Loucy (cell line): ENCODE measurements around the gene SH3BGRL.

Experiments
- H2AFZ ChIP-seq: fragments of 200-600 bp; sonication (generic); 2 replicates; pipeline ENCODE4 v1.6.0; 2016; ENCODE audit warnings: antibody characterized with exemption, mild to moderate bottlenecking, low read length, moderate library complexity
- H3F3A ChIP-seq: fragments of 200-600 bp; 2 replicates; pipeline ENCODE4 v1.6.0; 2016; ENCODE audit warnings: antibody characterized with exemption, low read depth, mild to moderate bottlenecking
- H3K27me3 ChIP-seq: fragments of 200-600 bp; sonication (generic); 2 replicates; pipeline ENCODE4 v1.6.1; 2014; ENCODE audit warnings: low read length, mild to moderate bottlenecking; ENCODE audit not compliant: insufficient read depth, poor library complexity, severe bottlenecking
- H3K36me3 ChIP-seq: fragments of 200-600 bp; sonication (generic); 2 replicates; pipeline ENCODE4 v1.6.1; 2016; ENCODE audit warnings: low read length; ENCODE audit not compliant: insufficient read depth
- H3K4me1 ChIP-seq: fragments of 200-600 bp; sonication (generic); 2 replicates; pipeline ENCODE4 v1.5.1; 2014; ENCODE audit warnings: low read length, mild to moderate bottlenecking; ENCODE audit not compliant: insufficient read depth, poor library complexity, severe bottlenecking
- H3K4me2 ChIP-seq: fragments of 200-600 bp; sonication (generic); 2 replicates; pipeline ENCODE4 v1.6.0; 2014; ENCODE audit warnings: antibody characterized with exemption, low read length, low read depth, mild to moderate bottlenecking; ENCODE audit not compliant: poor library complexity, severe bottlenecking
- H3K4me3 ChIP-seq: fragments of 200-600 bp; sonication (generic); 2 replicates; pipeline ENCODE4 v1.5.1; 2014; ENCODE audit warnings: low read length, mild to moderate bottlenecking, mixed read lengths; ENCODE audit not compliant: poor library complexity, severe bottlenecking
- H3K79me2 ChIP-seq: fragments of 200-600 bp; sonication (generic); 2 replicates; pipeline ENCODE4 v1.6.1; 2014; ENCODE audit warnings: low read length; ENCODE audit not compliant: insufficient read depth
- H3K9ac ChIP-seq: fragments of 200-600 bp; sonication (generic); 2 replicates; pipeline ENCODE4 v1.6.0; 2014; ENCODE audit warnings: mild to moderate bottlenecking, low read depth, low read length, moderate library complexity; ENCODE audit not compliant: poor library complexity, severe bottlenecking
- H3K9me2 ChIP-seq: fragments of 200-600 bp; sonication (generic); replicated peaks from 2 replicates; pipeline ENCODE4 v1.6.1; 2016; ENCODE audit warnings: low read depth, low read length, mixed read lengths
- H3K9me3 ChIP-seq: fragments of 200-600 bp; sonication (generic); 2 replicates; pipeline ENCODE4 v1.6.1; 2014; ENCODE audit warnings: mild to moderate bottlenecking, antibody characterized with exemption, low read length, low read depth; ENCODE audit not compliant: insufficient read depth
- H4K20me1 ChIP-seq: fragments of 200-600 bp; sonication (generic); 2 replicates; pipeline ENCODE4 v1.6.0; 2014; ENCODE audit warnings: antibody characterized with exemption, low read length, mild to moderate bottlenecking; ENCODE audit not compliant: insufficient read depth, poor library complexity, severe bottlenecking
- CTCF ChIP-seq: fragments of 200-600 bp; sonication (generic); conservative IDR thresholded peaks from 2 replicates; pipeline ENCODE4 v1.5.1; 2014; ENCODE audit warnings: mild to moderate bottlenecking, antibody characterized with exemption, low read length
- EZH2phosphoT487 ChIP-seq: fragments of 200-600 bp; IDR thresholded peaks from 2 replicates; pipeline ENCODE4 v1.6.1; 2018; ENCODE audit warnings: antibody characterized with exemption, mild to moderate bottlenecking, moderate library complexity, borderline replicate concordance

SH3BGRL gene

GRCh38 chrX:81201671-81202455 lies at the start of gene SH3BGRL, which contains the start of gene HMGN5:
Gene SH3BGRL, plus strand, starts transcription at chrX:81202102. Its CDS starts 99 bp downstream, at chrX:81202201.
Gene HMGN5, minus strand, starts transcription at chrX:81201913. Its CDS starts 80,364 bp downstream, at chrX:81121549.
- peak within 1 kb of the TSS; percentile 99 for H3K4me3 ChIP-seq
- peaks cover 3% of the 10 kb centered on the region for H3K4me1 ChIP-seq

GRCh38 chrX:81168391-81168790 lies 33.5 kb upstream of the SH3BGRL start:
- no peak overlapping the region for H3K9ac ChIP-seq
- no peak overlapping the region for H2AFZ ChIP-seq
- no peaks in the 10 kb centered on the region for H4K20me1 ChIP-seq
- H3K27me3 ChIP-seq: no peaks in the 10 kb centered on the region
- TF ChIP-seq EZH2phosphoT487 (no peak), CTCF (no peak)
- H3F3A ChIP-seq: no peaks in the 10 kb centered on the region
- H3K9me3 ChIP-seq: no peaks in the 10 kb centered on the region
- no peak overlapping the region for H3K4me3 ChIP-seq
- no peaks in the 10 kb centered on the region for H3K36me3 ChIP-seq
- no peaks in the 10 kb centered on the region for H3K4me1 ChIP-seq
- no peak overlapping the region for H3K4me2 ChIP-seq
- no peaks in the 10 kb centered on the region for H3K79me2 ChIP-seq
- no peaks in the 10 kb centered on the region for H3K9me2 ChIP-seq

More at GRCh38 chrX:81201671-81202455, at the start of gene SH3BGRL, which contains the start of gene HMGN5:
- Histone ChIP-seq H3K79me2 (peaks cover 48% of the 10 kb centered on the region), H3K4me2 (peak within 1 kb of the TSS; percentile 88), H2AFZ (peak within 1 kb of the TSS; percentile 86), H3K27me3 (no peaks in the 10 kb centered on the region), H3F3A (no peaks in the 10 kb centered on the region), H3K36me3 (no peaks in the 10 kb centered on the region), H3K9me2 (no peaks in the 10 kb centered on the region), H3K9me3 (no peaks in the 10 kb centered on the region), H4K20me1 (peaks cover 12% of the 10 kb centered on the region), H3K9ac (peak within 1 kb of the TSS; percentile 95)
- TF ChIP-seq CTCF (no peak), EZH2phosphoT487 (no peak)

GRCh38 chrX:81174286-81174685 lies 27.6 kb upstream of the SH3BGRL start:
- TF ChIP-seq EZH2phosphoT487: no peak
- TF ChIP-seq CTCF: peak; percentile 43
- no peaks in the 10 kb centered on the region for H3K9me2 ChIP-seq
- no peaks in the 10 kb centered on the region for H3K79me2 ChIP-seq
- H3K9me3 ChIP-seq: no peaks in the 10 kb centered on the region
- H3K4me3 ChIP-seq: no peak overlapping the region
- H3K36me3 ChIP-seq: no peaks in the 10 kb centered on the region
- no peak overlapping the region for H3K4me2 ChIP-seq
- H3K27me3 ChIP-seq: no peaks in the 10 kb centered on the region
- no peaks in the 10 kb centered on the region for H4K20me1 ChIP-seq
- no peak overlapping the region for H2AFZ ChIP-seq
- no peaks in the 10 kb centered on the region for H3K4me1 ChIP-seq
- H3K9ac ChIP-seq: no peak overlapping the region
- H3F3A ChIP-seq: no peaks in the 10 kb centered on the region
